ENCODE data around the gene TMEM86B. TPM values are rescaled to one million over a fixed set of nuclear protein-coding genes. Genes with fewer than 3 reads are reported as not detected.

TMEM86B gene
- total RNA-seq, result 10 to 100 TPM in 1 of 6 donors, 1 to 10 TPM in 5; 2.0 to 10.5 (median 4.8) TPM

- WGBS, 2 donors, result 86 to 88% methylated on average over 6 to 11 of the region's 12 CpGs
- no peak for ATAC-seq (ENCODE audit: low FRiP score in 2 of 2)
- no peak within 1 kb of the TSS for H3K27ac ChIP-seq
- no peak for TF ChIP-seq EP300 (IDR thresholded peaks at IDR 0.05)
- no peaks in the 10 kb centered on the region for H3K4me1 ChIP-seq
- H3K9me3 ChIP-seq, result no peaks in the 10 kb centered on the region
- DNase-seq, result peak in 1 of 2 donors; percentile 52
- no peak within 1 kb of the TSS for H3K4me3 ChIP-seq
- no peaks in the 10 kb centered on the region for H3K27me3 ChIP-seq
- H3K36me3 ChIP-seq, result peaks cover 16 to 75% (median 63%) of the 10 kb centered on the region in 4 donors
Observed at GRCh38 chr19:55228403-55229031, at the start of gene TMEM86B. TSS of gene TMEM86B (minus strand) at chr19:55228763. CDS start at chr19:55228741, 22 bp downstream.

- DNase-seq (no peak), ATAC-seq (ENCODE audit: low FRiP score in 2 of 2) (no peak)
- no peaks in the 10 kb centered on the region for H3K27me3 ChIP-seq
- H3K36me3 ChIP-seq, result peaks cover 3 to 51% (median 33%) of the 10 kb centered on the region in 4 donors
- TF ChIP-seq POLR2AphosphoS5 (IDR thresholded peaks at IDR 0.05) (no peak), POLR2A (IDR thresholded peaks at IDR 0.05) (no peak), EP300 (IDR thresholded peaks at IDR 0.05) (no peak), CTCF (IDR thresholded peaks at IDR 0.05) (no peak)
- no peak overlapping the region for H3K4me3 ChIP-seq
- peaks cover 7 to 21% (median 15%) of the 10 kb centered on the region in 4 donors for H3K4me1 ChIP-seq
- WGBS, 2 donors, result 90% methylated on average over 13 to 17 of the region's 17 CpGs
- H3K27ac ChIP-seq, result no peak overlapping the region
- no peaks in the 10 kb centered on the region for H3K9me3 ChIP-seq
Observed at GRCh38 chr19:55277494-55277893, 48.9 kb upstream of the TMEM86B start.

- ATAC-seq (ENCODE audit: low FRiP score in 2 of 2), result no peak
- no peak for DNase-seq
- no peaks in the 10 kb centered on the region for H3K27me3 ChIP-seq
- no peak overlapping the region for H3K4me3 ChIP-seq
- no peak overlapping the region for H3K27ac ChIP-seq
- H3K36me3 ChIP-seq, result peaks cover 3 to 57% (median 39%) of the 10 kb centered on the region in 4 donors
- H3K4me1 ChIP-seq, result peaks cover 7 to 21% (median 15%) of the 10 kb centered on the region in 4 donors
- WGBS, 2 donors, result 88 to 90% methylated on average over 15 of the region's 15 CpGs
- TF ChIP-seq POLR2AphosphoS5 (IDR thresholded peaks at IDR 0.05) (no peak), EP300 (IDR thresholded peaks at IDR 0.05) (no peak), CTCF (IDR thresholded peaks at IDR 0.05) (no peak), POLR2A (IDR thresholded peaks at IDR 0.05) (no peak)
- H3K9me3 ChIP-seq, result no peaks in the 10 kb centered on the region
Observed at GRCh38 chr19:55276720-55277430, 48.3 kb upstream of the TMEM86B start.

GRCh38 chr19:55275851-55276719 is 47.5 kb upstream of the TMEM86B start:
- 79 to 86% methylated on average over 17 of the region's 17 CpGs for WGBS, 2 donors
- no peak for ATAC-seq (ENCODE audit: low FRiP score in 2 of 2)
- Histone ChIP-seq H3K27me3 (no peaks in the 10 kb centered on the region), H3K27ac (no peak overlapping the region), H3K4me1 (peaks cover 7 to 21% (median 15%) of the 10 kb centered on the region in 4 donors), H3K36me3 (peaks cover 3 to 59% (median 41%) of the 10 kb centered on the region in 4 donors), H3K9me3 (no peaks in the 10 kb centered on the region), H3K4me3 (no peak overlapping the region)
- no peak for TF ChIP-seq EP300 (IDR thresholded peaks at IDR 0.05)
- no peak for DNase-seq

- Histone ChIP-seq H3K4me3 (no peak overlapping the region), H3K27ac (no peak overlapping the region), H3K27me3 (no peaks in the 10 kb centered on the region), H3K4me1 (peaks cover under 1 to 5% (median 2%) of the 10 kb centered on the region in 4 donors), H3K9me3 (no peaks in the 10 kb centered on the region), H3K36me3 (peaks cover 6 to 65% (median 46%) of the 10 kb centered on the region in 4 donors)
- 94 to 98% methylated on average over 7 to 33 of the region's 36 CpGs for WGBS, 2 donors
- TF ChIP-seq EP300 (IDR thresholded peaks at IDR 0.05), result no peak
- TF ChIP-seq POLR2AphosphoS5 (IDR thresholded peaks at IDR 0.05), result no peak
- TF ChIP-seq CTCF (IDR thresholded peaks at IDR 0.05), result no peak
- no peak for TF ChIP-seq POLR2A (IDR thresholded peaks at IDR 0.05)
- ATAC-seq (ENCODE audit: low FRiP score in 2 of 2), result no peak
- DNase-seq, result no peak
Observed at GRCh38 chr19:55273978-55274707, 45.6 kb upstream of the TMEM86B start.
